Upper lobe of left lung (tissue), 6 donors: ENCODE measurements around the gene SEMA4C. TPM values are rescaled to one million over a fixed set of nuclear protein-coding genes. Genes with fewer than 3 reads are reported as not detected.

Source experiments
- ATAC-seq, 2 donors: fragments of 200-7000 bp; cut with Tn5 transposase; one replicate each; pipeline ENCODE4 v1.9.1; 2022; ENCODE audit warnings: mild to moderate bottlenecking in 2 of 2, moderate library complexity in 2 of 2; ENCODE audit not compliant: low FRiP score in 2 of 2
- DNase-seq, 2 donors: peaks; one replicate each; pipeline ENCODE4 v3.0.0-alpha.2; 2019 to 2020
- H3K27ac ChIP-seq, 4 donors: fragments of 200-600 bp; sonication (generic); one replicate each; pipeline ENCODE4 v1.5.1; 2016 to 2019
- H3K27me3 ChIP-seq, 4 donors: fragments of 200-600 bp; sonication (generic); one replicate each; pipeline ENCODE4 v1.5.1; 2017 to 2019
- H3K36me3 ChIP-seq, 4 donors: fragments of 200-600 bp; sonication (generic); one replicate each; pipeline ENCODE4 v1.5.1; 2016 to 2019
- H3K4me1 ChIP-seq, 4 donors: fragments of 200-600 bp; sonication (generic); one replicate each; pipeline ENCODE4 v1.5.1; 2018 to 2019
- H3K4me3 ChIP-seq, 4 donors: fragments of 200-600 bp; sonication (generic); one replicate each; pipeline ENCODE4 v1.5.1; 2017 to 2019; ENCODE audit warnings: mild to moderate bottlenecking in 2 of 4, moderate library complexity in 1 of 4
- H3K9me3 ChIP-seq, 4 donors: fragments of 200-600 bp; sonication (generic); one replicate each; pipeline ENCODE4 v1.5.1; 2018 to 2019
- CTCF ChIP-seq, 6 experiments: fragments of 450-650 bp in 4 of 6; fragments of 200-600 bp in 2 of 6; sonication (generic) in 2 of 6; IDR thresholded peaks; one replicate each; pipeline ENCODE4 v1.5.1; 2016 to 2019; ENCODE audit warnings: antibody characterized with exemption in 6 of 6
- EP300 ChIP-seq, 4 donors: sonication (generic); formaldehyde crosslinking; IDR thresholded peaks; one replicate each; pipeline ENCODE4 v1.5.1; 2017; ENCODE audit warnings: antibody characterized with exemption in 4 of 4, control low read depth in 2 of 4
- POLR2A ChIP-seq, 4 donors: fragments of 450-650 bp; IDR thresholded peaks; one replicate each; pipeline ENCODE4 v1.5.1; 2016 to 2017; ENCODE audit warnings: antibody characterized with exemption in 4 of 4, mild to moderate bottlenecking in 2 of 4
- POLR2AphosphoS5 ChIP-seq, 2 donors: sonication (generic); formaldehyde crosslinking; IDR thresholded peaks; one replicate each; pipeline ENCODE4 v1.5.1; 2017; ENCODE audit warnings: antibody characterized with exemption in 2 of 2
- WGBS, 2 donors: methylation state at CpG; one replicate each; pipeline ENCODE4 v1.1.5; 2017 to 2018; 5-methylcytosine and 5-hydroxymethylcytosine counted together
- total RNA-seq, 6 donors: library from RNA; depleted of rRNA in 4 of 6; stranded (reverse); fragments of >200 nt in 4 of 6; gene quantifications; one replicate each; pipeline versions ENCODE4 v1.1.0 to v1.2.1, GENCODE V29; 2016 to 2021
- donor health status: DM: no; HTN: no; CAD: no; lungs with moderate emphysema.
- donor health status: DM: no; HTN: yes; CAD: no; lungs with severe emphysema.

Gene SEMA4C
- total RNA-seq, 6 donors from 2014 or later = 14.0 to 43.6 (median 24.2) TPM

DNA sequence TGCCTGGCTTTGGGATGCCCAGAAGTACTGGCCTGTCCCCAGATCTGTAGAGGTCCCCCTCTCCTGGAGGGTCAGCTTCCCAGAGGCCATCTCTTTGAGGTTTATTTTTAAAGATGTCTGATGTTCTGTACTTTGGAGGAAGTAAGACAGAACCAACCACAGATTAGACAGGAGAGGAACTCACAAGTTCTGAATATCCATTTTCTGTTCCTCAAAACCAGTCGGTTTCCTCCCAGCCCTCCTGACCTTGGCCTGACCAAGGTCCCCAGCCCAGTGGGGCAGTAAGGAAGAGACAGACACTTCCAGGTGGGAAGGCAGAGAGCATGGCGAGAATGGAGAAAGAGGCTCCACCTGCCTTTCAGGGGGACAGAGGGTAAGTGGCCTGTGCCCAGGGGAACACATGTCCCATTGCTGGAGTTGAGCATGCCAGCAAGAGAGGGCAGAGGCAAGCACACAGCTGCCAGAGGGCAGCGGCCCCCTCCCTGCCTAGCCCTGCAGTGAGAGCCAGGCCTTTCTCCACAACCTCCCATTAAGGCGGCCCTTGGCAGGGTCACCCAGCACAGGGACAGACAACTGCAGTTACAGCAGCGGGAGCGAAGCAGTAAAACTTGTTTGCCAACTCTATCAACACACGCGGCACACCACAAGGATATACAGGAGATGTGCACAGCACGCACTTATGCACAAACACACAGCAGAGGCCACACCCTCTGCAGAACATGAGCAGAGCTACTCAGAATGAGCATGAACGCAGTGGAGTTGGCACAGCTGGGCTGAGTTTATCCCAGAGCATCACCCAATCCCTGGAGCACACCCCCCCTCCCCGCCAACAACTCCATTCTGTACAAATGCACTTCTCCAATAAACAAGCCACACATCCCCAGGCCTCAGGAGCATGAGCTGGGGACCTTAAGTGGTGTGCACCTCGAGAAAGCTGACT is 18.5 kb upstream of the SEMA4C start:
- H3K4me3 ChIP-seq = no peak overlapping the region

DNA sequence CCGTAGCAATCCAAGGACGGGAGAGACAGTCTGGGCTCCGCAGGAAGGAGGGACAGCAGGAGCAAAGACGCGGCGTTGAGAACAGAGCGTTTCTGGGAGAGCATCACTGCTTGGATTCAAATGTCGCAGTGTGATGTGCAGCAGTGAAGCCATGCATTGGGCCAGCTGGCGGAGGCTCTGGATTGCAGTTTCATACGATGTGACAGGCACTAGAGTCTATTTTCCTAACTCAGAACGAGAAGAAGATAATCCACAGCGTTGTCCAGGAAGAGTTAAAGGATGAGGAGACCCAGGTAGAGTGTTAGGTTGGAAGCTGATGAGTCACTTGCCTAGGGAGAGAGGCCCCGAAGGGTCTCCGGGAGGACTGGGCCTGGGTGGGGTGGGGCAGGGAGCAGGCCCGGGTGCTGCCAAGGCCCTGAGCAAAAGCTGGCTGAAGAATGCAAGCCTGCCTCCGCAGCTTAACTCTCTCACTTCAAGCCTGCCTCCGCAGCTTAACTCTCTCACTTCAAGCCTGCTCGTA is 17.7 kb upstream of the SEMA4C start:
- H3K9me3 ChIP-seq = no peaks in the 10 kb centered on the region
- peaks cover 36 to 54% (median 43%) of the 10 kb centered on the region in 4 donors for H3K4me1 ChIP-seq
- H3K36me3 ChIP-seq = no peaks in the 10 kb centered on the region
- WGBS, 2 donors = 50 to 72% methylated on average over 15 to 18 of the region's 18 CpGs
- H3K27ac ChIP-seq = peak overlapping the region in 2 of 4 donors; percentile 43 to 44
- H3K27me3 ChIP-seq = no peaks in the 10 kb centered on the region
- no peak for TF ChIP-seq CTCF (IDR thresholded peaks at IDR 0.05)
- no peak overlapping the region for H3K4me3 ChIP-seq
- ATAC-seq (peak in 1 of 2 donors; percentile 41), DNase-seq (no peak)

More for the DNA sequence above, 18.5 kb upstream of the SEMA4C start:
- H3K27me3 ChIP-seq = no peaks in the 10 kb centered on the region
- DNase-seq (peak in 1 of 2 donors; percentile 77), ATAC-seq (peak; percentile 36 to 48)
- no peaks in the 10 kb centered on the region for H3K9me3 ChIP-seq
- TF ChIP-seq POLR2AphosphoS5 (IDR thresholded peaks at IDR 0.05) (peak in 1 of 2 donors; percentile 15), EP300 (IDR thresholded peaks at IDR 0.05) (no peak), POLR2A (IDR thresholded peaks at IDR 0.05) (no peak), CTCF (IDR thresholded peaks at IDR 0.05) (no peak)
- 50 to 59% methylated on average over 5 to 12 of the region's 12 CpGs for WGBS, 2 donors
- H3K27ac ChIP-seq = peak overlapping the region in 2 of 4 donors; percentile 43 to 44
- no peaks in the 10 kb centered on the region for H3K36me3 ChIP-seq
- peaks cover 36 to 54% (median 43%) of the 10 kb centered on the region in 4 donors for H3K4me1 ChIP-seq

- ATAC-seq = no peak
- Histone ChIP-seq H3K27me3 (no peaks in the 10 kb centered on the region), H3K9me3 (no peaks in the 10 kb centered on the region), H3K27ac (no peak overlapping the region), H3K4me1 (peaks cover 19 to 48% (median 31%) of the 10 kb centered on the region in 4 donors), H3K36me3 (no peaks in the 10 kb centered on the region), H3K4me3 (no peak overlapping the region)
- WGBS, 2 donors = 84 to 92% methylated on average over 19 to 23 of the region's 23 CpGs
- TF ChIP-seq CTCF (IDR thresholded peaks at IDR 0.05) = no peak
- TF ChIP-seq EP300 (IDR thresholded peaks at IDR 0.05) = no peak
- TF ChIP-seq POLR2A (IDR thresholded peaks at IDR 0.05) = no peak
- no peak for TF ChIP-seq POLR2AphosphoS5 (IDR thresholded peaks at IDR 0.05)
- no peak for DNase-seq
These were observed 15.8 kb upstream of the SEMA4C start for GRCh38 chr2:96885432-96886347.

DNA sequence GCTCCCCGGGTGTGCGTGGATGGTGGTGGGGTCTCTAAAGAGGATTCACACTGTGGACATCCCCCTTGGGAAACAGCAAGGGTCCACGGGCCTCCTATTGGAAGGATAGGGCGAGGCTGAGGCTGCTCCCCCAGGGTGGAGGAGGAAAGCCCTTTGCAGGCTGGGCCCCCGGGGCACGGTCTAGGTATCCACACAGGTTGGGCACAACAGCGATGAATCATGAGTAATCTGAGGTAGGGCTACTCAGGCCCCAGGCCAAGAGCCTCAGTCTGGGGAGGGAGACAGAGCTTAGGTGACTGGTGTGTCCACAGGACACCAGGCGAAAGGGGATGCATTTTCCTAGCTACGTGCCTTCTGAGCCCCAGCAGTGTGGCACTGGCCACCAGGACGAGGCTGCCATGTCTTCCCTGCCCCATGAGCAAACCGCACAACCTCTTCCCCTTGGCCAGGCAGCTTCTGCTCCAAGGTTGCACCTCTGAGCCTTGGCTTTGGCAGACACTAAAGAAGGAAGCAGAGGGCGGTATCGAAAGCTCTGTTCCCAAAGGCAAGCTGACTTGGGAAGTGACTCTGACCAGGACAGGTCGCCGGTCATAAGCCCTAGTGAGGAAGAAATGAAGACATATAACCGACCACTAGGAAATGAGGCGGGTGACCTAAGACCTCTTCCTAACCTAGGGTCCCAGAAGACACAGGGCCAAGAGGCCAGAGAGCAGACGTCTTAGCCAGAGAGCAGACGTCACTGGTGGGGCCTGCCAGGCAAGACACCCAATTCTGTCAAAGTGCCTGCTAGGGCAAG is 14.6 kb upstream of the SEMA4C start:
- Histone ChIP-seq H3K36me3 (no peaks in the 10 kb centered on the region), H3K9me3 (no peaks in the 10 kb centered on the region), H3K4me1 (peaks cover 18 to 41% (median 25%) of the 10 kb centered on the region in 4 donors), H3K27ac (no peak overlapping the region), H3K4me3 (no peak overlapping the region), H3K27me3 (no peaks in the 10 kb centered on the region)
- ATAC-seq = no peak
- TF ChIP-seq EP300 (IDR thresholded peaks at IDR 0.05) (no peak), POLR2AphosphoS5 (IDR thresholded peaks at IDR 0.05) (no peak), CTCF (IDR thresholded peaks at IDR 0.05) (no peak), POLR2A (IDR thresholded peaks at IDR 0.05) (no peak)
- DNase-seq = no peak
- WGBS, 2 donors = 73 to 80% methylated on average over 17 to 19 of the region's 19 CpGs
